EH (cell line): ENCODE measurements around the gene CA11.
"Not testable (repeated sequence)": the region's sequence is repeated elsewhere in the genome, so short reads cannot be mapped to it uniquely, and the experiment has no call there.

Experiments used
- DNase-seq: peaks from one replicate; pipeline ENCODE4 v3.0.0-alpha.2; 2015; ENCODE audit warnings: low read depth

The CA11 gene

DNA sequence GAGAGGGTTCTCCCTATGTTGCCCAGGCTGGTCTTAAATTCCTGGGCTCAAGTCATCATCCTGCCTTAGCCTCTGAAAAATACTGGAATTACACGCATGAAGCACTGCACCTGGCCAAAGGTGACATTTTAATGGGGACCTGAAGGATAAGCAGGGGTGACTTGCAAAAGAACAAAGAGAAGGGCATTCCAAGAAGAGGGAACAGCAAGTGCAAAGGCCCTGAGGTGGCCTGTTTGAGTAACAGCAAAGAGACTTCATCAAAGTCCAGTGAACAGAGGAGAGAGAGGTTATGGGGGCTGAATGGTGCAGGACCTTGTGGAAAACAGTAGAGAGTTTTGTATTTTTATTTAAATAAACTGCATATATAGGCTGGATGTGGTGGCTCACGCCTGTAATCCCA is 4.1 kb downstream of the CA11 start:
- no peak for DNase-seq

DNA sequence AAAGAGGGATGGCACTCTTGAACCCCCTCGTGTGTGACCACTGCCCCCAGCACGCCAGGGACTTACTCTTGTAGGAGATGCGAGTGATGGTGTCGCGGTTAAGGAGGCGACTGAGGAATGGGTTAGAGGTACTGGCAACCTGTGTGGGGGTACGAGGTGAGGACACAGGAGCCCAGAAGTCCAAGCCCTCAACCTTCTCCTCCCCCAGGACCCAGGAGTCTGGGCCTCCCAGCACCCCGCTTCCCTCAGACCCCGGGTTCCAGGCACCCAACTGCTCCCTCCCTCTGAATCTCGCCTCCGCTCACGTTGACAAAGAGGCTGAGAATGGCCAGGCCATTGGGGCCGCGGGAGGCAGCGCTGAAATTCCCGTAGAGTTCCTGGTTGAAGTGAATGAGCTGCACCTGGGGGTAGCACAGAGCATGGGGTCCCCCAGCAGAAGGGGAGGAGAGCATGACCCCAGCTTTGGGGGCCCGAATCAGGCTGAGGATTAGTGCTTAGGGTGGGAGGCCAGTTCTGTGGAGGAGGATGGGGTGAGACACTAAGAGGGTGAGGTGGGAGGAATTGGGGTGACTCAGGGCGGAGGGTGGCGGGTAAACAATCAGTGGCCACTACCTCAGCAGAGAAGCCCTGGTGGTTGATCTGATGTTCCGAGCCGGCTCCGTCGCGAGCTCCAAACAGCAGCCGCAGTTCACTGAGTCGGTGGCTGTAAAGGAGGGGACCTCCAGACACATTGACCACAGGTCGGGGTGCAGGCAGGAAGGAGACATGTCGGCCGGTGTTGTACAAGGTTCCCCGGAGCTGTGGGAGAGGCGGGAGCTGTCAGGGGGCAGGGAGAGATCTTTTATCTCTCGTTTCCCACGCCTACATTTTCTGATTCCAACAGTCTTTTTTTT is 6.3 kb downstream of the CA11 start:
- no peak for DNase-seq

DNA sequence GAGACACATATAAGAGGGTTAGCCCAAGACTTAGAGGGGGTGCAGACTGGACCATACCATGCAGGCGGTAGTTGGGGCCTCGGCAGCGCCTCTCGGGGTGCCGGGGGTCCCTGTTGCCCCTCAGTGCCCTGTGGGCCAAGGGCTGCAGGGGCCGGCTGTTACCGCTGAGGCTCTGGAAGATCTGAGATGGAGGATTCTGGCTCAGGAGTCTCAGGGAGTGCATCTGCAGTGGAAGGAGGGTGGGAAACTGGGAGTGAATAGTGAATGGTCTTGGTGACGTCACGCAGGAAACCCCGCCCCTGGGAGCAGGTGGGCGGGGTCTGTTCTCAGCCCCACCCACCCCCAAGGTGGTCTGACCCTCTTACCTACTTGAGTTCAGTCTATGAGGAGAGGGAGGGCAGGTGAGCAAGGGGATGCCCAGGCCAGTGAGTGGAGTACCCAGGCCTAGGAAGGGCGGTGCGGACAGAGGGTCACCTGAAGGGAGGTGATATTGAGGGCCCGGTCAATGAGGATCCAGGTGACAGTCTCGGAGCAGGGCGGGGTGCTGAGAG is 7.1 kb downstream of the CA11 start:
- no peak for DNase-seq

DNA sequence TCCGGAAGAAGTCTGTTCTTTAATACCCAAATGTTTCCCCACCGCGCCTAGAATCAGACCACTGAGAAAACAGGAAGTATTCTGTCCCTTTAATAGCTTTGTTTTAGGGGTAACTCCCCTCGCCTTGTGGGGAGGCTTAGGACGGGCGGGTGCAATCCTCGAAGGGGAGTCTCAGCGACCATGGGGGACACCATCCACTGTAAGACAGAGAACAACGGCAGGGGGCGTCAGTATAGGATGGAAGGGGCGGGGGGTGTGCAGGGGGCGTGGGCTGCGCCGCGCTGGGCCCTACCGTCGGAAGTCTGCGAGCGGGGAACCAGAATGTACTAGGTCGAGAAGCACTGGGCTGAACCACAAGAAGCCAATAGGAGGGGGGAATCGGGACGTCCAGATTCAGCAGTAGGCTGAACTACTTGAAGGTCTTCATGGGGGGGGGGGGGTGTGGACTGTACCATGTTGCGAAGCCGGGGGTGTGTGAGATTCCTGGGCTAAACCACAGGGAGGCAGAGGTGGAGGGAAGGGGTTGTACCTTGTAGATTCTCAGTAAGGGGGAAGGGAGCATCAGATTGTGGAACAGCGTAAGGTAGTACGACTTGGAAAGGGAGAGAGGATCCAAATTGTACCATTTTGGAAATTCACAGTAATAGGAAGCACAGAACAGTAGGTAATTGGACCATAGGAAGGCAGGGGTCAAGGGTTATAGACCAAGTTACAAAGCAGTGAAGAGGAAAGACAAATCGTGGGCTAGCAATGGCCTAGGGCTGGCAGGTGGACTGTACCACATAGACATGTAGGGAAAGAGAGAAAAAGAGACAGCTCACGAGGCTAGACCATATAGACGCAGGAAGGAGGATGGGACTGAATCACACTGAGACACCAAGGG is 7.8 kb downstream of the CA11 start:
- DNase-seq: peak; percentile 94

DNA sequence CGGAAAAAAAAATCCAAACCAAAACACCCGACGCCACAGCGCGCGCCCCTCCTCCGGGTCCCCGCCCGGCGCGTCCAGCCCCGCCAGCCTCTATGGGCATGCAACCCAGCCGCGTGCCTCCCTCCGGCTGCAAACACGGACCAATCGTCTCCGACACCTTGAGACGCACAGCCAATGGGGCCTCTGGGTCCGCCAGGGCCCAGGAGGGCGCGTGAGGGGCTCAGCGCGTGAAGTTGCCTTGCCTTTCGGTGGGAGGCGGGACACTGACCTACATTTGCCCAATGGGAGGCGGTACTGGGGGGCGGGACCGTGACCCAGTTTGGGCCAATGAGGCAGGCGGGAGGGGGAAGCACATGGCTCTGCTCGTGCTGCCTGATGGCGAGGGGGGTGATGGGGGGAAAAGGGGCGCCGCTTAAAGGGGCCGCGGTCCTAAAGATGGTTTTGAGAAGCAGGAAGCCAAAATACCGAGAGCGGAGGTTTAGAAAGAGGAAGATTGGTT is 8.5 kb downstream of the CA11 start:
- peak; percentile 99 for DNase-seq

DNA sequence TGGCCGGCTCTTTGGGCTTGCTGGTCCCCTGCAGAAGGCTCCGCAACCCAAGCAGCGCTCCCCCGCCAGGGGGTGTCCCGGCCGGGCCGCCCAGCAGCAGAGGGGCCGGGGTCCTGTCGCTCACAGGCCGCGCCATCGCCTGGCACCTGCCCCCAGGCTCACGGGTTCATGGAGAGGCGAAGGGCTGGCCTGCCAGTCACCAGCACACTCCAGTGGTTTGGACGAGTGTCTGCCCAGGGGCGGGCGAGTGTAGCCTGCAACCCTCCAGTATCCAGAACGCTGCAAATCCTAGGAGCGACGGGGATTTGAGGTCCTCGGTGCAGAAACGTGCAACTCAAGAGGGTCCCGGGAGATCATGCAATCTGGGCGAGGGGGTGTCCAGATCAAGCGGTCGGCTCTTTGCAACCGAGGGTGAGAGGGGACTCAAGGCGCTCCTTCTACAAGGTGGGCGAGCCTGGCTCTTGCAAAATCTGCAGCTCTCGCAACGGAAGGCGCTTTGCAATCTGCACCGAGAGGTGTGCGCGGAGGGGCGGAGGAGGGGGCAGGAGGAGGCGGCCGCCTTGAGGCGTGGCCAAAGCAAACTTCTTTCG is 9.0 kb downstream of the CA11 start, which contains the start of gene DBP:
DBP (minus strand) TSS at position 521 of the 590 bp plus-strand sequence; CDS start at position 136, 385 bp downstream.
- DNase-seq: peak; percentile 54

DNA sequence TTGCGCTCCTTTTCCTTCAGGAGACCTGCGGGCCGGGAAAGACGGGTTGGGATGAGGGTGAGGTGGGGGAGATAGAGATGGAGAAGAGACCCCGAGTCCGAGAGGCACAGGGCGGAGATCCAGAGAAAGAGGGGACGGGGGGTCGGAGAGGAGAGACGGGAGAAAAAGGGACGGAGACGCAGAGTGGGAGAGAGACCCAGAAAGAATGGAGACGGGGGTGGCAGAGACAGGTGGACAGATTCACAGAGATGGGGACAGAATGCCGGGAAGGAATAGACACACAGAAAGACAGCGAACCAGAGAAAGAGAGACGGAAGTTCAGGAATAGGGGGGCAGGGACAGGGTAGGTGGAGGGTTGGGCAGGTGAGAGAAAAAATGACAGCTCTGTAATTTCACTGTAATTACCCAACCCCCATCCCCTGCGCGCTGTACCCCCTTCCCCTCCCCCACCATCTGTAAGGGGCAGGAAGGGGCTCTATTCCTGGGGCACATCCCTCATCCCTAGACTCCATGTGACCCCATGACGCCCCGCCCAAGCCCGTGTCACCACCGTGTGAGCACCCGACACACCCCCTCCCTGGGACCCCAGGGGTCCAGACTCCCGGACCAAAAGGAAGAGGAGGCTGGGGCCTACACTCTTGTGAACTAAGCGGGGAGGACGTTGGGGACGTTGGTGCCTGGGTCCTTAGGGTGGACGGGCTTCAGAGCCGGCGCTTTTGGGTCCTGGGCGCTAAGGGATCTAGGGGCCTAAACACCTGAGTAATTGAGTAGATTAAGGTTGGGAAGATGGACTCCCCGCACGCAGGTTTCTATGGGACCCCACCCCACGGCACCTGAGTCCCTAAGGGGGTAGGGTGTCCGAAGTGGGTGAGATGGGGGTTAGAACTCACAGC is 9.8 kb downstream of the CA11 start:
- no peak for DNase-seq

DNA sequence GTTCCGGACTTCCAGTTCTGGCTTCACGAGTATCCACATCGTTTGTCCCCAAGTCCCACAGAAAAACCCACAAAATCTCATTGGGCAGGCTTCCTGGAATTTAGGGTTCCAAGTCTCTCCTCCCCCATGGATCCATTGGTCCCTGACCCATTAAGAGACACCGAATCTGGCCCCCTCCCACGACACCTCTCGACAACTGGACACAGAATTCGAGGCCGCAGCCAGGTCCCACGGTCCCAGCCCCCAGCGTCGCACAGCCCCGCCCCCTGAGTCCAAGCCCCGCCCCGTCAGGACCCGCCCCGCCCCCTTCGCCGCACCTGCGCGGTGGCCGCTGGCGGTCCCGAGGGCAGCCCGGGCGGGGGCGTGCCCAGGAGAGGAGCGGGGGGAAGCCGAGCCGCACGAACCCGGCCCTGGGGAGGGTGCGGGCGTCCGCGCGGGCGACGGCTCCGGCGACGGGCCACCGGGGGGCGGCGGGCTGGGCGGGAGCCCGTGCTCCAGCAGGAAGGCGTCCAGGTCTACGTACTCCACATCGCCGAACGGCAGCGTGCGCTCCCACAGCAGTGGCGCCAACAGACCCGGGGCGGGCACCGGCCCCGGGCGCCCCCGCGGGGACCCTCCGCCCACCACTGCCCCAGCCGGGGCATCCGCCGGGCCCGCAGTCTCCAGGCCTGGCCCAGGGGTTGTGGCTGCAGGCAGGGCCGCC is 10.6 kb downstream of the CA11 start:
- peak; percentile 53 for DNase-seq

DNA sequence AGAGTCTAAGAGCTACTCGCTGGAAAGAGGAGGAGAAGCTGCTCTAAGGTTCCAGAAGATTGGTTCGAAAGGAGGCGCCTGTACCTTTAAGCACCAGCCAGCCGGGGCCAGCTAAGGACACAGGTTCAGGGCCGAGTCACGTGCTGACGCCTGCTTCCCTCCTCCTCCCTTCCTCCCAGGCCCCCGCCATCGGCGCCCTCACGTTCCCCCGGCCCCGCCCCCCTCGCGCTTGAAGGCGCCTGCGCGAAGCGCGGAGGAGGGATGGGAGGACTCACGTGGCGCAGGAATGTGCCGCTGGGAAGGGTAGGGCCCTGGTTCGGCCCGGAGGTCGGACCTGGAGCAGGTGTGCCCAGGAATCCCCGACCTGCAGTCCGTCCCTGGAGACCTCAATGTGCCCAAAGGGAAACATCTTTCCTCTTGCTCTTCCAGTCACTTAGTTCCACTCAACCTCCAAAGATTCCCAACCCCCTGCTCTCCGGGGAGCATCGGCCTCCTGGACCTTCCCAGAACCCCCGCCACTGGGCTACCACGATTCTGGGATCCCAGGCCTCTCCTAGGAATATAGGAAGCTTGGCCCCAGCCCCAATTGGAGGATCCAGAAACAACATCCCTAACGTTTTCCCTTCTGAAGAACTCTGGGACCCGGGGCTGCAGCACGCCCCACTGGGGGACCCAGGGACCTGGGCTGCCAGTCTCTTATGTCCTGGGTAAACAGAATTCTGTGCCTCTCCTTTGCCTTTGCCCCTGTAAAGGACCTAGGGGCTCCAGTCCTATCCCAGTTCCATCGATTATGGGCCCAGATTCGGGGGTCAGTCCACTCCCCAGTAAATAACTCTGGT is 11.3 kb downstream of the CA11 start:
- peak; percentile 96 for DNase-seq

DNA sequence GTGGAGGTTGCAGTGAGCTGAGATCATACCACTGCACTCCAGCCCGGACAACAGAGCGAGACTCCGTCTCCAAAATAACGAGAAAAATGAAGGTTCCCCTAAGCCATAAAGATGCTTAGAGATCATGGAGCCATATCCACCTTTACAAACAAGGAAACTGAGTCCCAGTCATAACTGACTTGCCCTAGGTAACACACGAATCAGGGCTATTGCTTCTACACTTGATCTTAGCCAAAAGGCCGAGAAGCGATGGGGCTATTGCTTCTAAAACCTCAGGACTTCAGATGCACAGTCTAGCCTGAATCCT is 12.0 kb downstream of the CA11 start:
- no peak for DNase-seq

DNA sequence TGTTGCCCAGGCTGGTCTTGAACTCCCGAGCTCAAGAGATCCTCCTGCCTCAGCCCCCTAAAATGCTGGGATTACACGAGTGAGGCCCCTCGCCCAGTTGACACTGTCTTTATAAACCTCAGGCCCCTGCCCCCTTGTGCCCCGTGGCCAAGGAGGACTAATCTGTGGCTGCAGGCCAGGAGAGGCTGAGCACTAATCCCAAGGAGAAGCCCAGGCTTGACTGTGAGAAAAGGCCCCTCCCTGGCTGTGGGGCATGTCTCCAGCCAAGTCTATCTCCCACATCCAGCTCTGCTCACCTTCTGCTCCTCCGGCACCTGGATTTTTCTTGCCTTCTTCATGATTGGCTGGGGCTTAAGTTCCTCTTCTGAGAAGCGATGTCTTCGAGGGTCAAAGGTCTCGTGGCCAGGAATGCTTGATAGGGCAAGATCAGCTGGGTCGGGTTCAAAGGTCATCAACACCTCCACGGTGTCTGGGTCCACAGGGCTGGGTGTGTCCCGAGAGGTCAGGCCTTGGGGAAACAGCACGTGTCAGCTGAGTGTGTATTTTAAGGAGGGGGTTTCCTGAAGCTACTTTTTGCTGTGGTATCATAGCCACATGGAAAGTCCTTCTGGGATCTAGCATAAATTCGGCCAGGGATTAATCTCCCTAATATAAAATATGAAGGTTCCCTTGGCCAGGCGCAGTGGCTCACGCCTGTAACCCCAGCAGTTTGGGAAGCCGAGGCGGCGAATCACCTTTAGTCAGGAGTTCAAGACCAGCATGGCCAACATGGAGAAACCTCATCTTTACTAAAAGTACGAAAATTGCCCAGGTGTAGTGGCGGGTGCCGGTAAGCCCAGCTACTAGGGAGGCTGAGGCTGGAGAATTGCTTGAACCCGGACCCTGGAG is 12.6 kb downstream of the CA11 start:
- peak; percentile 21 for DNase-seq

DNA sequence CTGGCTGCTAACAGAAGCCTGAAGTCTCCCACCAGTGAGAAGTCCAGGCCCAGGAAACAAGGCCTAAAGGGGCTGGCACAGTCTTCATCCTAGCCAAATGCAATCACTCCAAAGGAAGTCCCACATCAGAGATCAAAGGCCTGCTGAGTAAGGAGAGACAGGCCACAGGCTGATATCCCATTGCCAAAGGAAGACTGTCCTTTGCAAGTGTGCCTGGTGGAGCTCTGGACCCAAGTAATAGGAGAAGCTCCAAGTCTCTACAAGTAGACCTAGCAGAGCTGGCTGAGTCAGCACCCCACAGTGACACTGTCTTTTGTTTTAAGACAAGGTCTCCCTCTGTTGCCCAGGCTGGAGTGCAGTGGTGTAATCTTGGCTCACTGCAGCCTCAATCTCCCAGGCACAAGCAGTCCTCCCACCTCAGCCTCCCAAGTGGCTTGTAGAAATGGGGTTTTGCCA is 13.3 kb downstream of the CA11 start:
- DNase-seq: peak; percentile 69

DNA sequence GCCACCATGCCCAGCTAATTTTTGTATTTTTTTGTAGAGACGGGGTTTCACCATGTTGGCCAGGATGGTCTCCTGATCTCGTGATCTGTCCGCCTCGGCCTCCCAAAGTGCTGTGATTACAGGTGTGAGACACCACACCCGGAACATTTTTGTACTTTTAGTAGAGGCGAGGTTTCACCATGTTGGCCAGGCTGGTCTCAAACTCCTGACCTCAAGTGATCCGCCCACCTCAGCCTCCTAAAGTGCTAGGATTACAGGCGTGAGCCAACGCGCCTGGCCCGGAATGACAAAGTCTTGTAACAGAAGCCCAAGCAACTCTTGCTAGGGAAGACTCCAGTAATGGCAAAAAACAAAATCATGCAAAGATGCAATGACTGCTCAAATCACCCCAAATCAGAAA is 13.7 kb downstream of the CA11 start:
- DNase-seq: not testable (repeated sequence)

DNA sequence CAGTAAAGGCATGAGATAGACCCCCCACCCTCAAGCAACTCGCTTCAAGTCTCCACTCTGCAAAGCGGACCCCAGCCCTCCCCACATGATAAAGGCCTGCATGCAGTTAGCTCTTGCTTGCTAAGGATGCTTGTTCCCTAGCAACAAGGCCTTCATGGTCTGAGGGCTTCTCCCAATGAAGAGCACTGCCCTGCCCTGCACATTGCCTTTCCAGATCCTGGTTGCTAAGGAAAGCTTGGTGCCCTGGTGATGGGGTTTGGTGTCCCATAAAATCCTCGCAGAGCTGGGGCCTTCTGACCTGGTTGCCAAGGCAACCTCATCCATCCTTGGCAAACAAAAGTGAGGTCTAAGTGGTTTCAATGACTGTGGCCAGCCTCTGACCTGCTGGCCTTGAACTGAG is 14.8 kb downstream of the CA11 start:
- no peak for DNase-seq

DNA sequence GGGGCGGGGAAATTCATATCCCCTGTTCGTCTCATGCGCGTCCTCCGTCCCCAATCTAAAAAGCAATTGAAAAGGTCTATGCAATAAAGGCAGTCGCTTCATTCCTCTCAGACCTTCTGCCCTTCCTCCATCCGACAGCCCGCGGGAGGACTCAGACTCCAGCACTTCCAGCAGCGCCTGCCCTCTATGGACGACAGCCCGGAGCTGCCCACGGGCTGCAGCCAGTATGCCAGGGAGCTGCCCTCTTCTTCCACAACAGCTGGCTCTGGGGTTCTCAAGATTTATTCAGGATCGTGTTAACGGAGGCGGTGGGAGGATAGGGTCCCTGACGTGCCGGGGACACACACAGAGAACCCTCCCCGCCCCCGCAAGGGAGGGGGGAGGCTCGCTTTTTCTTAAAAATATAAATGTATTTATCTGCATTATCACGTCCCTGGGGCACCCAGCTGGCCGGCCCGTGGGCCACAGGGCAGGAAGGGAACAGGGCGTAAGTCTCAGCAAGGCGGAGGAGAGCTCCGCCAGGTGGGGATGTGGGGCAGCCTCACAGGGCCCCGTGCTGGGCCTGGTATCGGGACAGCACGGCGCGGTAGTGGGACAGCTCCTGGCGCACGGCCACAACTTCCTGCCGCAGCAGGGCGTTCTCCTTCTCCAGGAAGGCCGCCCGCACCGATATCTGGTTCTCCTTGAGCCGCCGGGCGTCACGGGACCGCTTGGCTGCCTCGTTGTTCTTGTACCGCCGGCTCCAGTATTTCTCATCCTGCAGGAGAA is 15.5 kb downstream of the CA11 start:
- DNase-seq: no peak

DNA sequence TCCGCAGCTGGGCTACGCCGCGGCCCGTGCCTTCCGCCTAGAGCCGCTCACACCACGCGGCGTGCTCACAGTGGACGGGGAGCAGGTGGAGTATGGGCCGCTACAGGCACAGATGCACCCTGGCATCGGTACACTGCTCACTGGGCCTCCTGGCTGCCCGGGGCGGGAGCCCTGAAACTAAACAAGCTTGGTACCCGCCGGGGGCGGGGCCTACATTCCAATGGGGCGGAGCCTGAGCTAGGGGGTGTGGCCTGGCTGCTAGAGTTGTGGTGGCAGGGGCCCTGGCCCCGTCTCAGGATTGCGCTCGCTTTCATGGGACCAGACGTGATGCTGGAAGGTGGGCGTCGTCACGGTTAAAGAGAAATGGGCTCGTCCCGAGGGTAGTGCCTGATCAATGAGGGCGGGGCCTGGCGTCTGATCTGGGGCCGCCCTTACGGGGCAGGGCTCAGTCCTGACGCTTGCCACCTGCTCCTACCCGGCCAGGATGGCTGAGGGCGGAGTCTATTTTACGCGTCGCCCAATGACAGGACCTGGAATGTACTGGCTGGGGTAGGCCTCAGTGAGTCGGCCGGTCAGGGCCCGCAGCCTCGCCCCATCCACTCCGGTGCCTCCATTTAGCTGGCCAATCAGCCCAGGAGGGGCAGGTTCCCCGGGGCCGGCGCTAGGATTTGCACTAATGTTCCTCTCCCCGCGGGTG is 16.2 kb downstream of the CA11 start:
- no peak for DNase-seq

DNA sequence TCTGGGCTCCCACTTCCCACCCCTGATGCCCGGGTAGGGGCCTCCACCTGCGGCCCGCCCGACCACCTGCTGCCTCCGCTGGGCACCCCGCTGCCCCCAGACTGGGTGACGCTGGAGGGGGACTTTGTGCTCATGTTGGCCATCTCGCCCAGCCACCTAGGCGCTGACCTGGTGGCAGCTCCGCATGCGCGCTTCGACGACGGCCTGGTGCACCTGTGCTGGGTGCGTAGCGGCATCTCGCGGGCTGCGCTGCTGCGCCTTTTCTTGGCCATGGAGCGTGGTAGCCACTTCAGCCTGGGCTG is 16.7 kb downstream of the CA11 start:
- no peak for DNase-seq
